ENCODE data around the gene LIMCH1.
A peak's percentile ranks its signal among the peaks of the same experiment; 100 is the strongest.

Gene LIMCH1

DNA sequence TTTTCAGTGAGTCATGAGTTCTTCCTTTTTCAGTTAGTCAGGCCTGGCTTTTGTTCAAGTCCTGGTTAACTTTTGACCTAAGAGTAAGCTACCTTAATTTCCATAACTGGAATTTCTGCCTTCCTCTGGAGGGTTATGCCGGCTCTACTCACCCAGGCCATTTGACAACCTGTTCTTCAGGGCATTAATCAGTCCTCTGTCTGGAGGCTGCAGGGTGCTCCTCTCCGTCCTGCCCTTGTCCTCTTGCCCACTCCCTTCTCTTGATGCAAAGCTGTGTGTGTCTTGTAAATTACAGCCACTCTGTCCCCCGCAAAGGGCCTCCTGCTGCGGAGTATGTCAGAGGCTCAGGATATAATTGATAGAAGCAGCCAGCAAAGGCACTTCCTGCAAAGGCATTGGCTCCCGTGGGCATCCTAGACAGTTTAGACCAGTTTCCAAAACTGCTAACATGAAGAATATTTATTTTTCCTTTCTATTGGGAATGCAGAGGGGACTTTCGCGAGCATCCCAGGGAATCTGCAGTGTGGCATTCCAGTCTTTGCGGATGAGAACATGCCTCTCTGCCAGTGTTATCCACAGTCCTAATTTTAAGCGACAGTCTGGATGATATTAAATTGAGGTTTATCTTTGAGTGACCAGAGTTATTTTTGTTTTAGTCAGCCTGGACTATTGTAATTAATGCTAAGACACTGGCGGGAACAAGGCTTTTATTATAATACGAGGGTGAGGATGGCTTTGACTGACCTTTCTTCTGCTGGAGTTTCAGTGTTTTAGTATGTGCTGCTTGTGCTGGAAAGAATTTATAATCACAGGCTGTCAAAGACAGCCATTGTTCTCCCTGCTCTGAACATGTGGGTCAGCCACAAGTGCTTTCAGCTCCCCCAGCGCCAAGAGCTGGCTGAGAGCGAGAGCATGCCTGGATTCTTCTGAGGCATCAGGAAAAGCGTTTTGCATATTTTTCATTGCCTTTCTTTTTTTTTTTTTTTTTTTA is 74.2 kb downstream of the LIMCH1 start:
- no peak overlapping the region for H3K27ac ChIP-seq
- ChIA-PET CTCF (no interaction called here), POLR2A (ENCODE audit: low non-redundant PET) (no interaction called here)
- peak; percentile 60 for DNase-seq (ENCODE audit: low spot score)
- no peak for TF ChIP-seq CTCF (conservative IDR thresholded peaks at IDR 0.05; ENCODE audit: low read depth)

DNA sequence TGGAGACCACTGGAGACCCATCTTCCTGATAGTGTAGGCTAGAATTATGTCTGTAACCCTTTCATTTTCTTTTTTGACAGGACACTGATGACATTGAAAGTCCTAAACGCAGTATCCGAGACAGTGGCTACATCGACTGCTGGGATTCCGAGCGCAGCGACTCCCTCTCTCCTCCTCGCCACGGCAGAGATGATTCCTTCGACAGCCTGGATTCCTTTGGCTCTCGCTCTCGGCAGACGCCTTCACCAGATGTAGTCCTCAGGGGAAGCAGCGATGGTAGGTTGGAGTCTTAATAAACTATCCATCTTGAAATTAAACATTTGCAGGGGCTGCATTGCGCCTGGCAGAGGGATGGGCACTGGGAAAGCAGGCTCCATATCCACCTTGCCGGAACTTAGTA is 75.4 kb downstream of the LIMCH1 start:
- H3K27ac ChIP-seq, result no peak overlapping the region
- no peak for TF ChIP-seq CTCF (conservative IDR thresholded peaks at IDR 0.05; ENCODE audit: low read depth)
- ChIA-PET POLR2A (ENCODE audit: low non-redundant PET) (no interaction called here), CTCF (no interaction called here)
- DNase-seq (ENCODE audit: low spot score), result no peak

DNA sequence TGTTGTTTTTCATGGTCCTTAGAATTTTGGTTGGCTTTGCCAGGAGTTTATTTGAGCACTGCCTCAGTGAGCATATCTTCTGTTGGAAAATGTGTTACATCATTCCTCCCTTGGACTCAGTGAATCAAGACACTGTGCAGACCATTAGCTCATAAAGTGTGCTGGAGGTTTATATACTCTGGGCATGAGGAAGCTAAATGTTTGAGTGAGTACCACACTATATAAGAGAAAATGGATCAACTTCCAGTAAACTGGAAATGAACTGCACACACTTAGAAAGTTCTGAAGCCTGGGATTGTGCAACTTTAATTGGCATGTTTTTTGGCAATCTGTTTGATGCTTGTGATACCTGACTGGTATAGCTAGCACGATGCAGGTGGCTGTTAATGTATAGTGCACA is 75.9 kb downstream of the LIMCH1 start:
- DNase-seq (ENCODE audit: low spot score), result no peak
- CTCF ChIA-PET, result interaction anchor here (0.5 kb wide), 1 partner anchor 8 kb away, joined by 3 read pairs; no protein-coding TSS in a partner anchor
- no peak for TF ChIP-seq CTCF (conservative IDR thresholded peaks at IDR 0.05; ENCODE audit: low read depth)
- no peak overlapping the region for H3K27ac ChIP-seq
- POLR2A ChIA-PET (ENCODE audit: low non-redundant PET), result no interaction called here

DNA sequence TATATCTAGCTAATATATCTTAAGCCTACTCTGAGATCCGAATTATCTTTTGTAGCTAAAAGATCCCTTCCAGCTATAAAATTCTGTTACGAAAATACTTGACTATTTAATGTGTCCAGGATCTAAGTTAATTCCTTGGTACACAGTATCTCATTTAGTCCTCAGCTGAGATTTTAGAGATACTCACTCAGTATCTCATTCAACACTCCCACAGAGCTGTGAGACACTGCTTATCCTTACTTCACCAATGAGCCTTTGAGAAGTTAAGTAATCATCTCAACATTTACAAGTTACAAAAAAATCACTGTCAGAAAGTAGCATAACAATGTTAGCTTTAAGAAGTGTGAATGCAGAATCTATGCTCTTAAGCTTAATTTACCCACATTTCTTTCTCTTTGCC is 76.6 kb downstream of the LIMCH1 start:
- POLR2A ChIA-PET (ENCODE audit: low non-redundant PET), result no interaction called here
- DNase-seq (ENCODE audit: low spot score), result no peak
- no peak overlapping the region for H3K27ac ChIP-seq
- TF ChIP-seq CTCF (conservative IDR thresholded peaks at IDR 0.05; ENCODE audit: low read depth), result no peak
- CTCF ChIA-PET, result interaction anchor here (0.5 to 0.8 kb wide), 3 partner anchors 8 to 167 kb away, joined by 3 read pairs; no protein-coding TSS in a partner anchor

DNA sequence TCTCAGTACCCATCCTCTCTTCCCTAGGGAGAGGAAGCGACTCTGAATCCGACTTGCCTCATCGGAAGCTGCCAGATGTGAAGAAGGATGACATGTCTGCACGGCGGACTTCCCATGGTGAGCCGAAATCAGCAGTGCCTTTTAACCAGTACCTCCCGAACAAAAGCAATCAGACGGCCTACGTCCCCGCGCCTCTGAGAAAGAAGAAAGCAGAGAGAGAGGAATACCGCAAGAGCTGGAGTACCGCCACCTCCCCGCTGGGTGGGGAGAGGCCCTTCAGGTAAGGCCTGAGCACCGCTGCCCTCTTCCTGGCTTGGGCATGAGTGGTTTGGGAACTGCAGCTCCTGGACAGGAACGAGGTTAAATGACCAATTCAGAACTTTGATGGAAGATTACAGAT is 81.2 kb downstream of the LIMCH1 start:
- no peak for TF ChIP-seq CTCF (conservative IDR thresholded peaks at IDR 0.05; ENCODE audit: low read depth)
- POLR2A ChIA-PET (ENCODE audit: low non-redundant PET), result no interaction called here
- CTCF ChIA-PET, result no interaction called here
- H3K27ac ChIP-seq, result no peak overlapping the region
- DNase-seq (ENCODE audit: low spot score), result no peak

GRCh38 chr4:41620594-41621256 is 82.8 kb downstream of the LIMCH1 start:
- DNase-seq (ENCODE audit: low spot score), result no peak
- TF ChIP-seq CTCF (conservative IDR thresholded peaks at IDR 0.05; ENCODE audit: low read depth), result no peak
- CTCF ChIA-PET, result interaction anchor here (0.6 kb wide), 1 partner anchor 193 kb away, joined by 3 read pairs; no protein-coding TSS in a partner anchor
- POLR2A ChIA-PET (ENCODE audit: low non-redundant PET), result no interaction called here
- H3K27ac ChIP-seq, result no peak overlapping the region
